Activated T-cell treated with anti-CD3 and anti-CD28 coated beads for 1 hour (primary cell): ENCODE data around the gene VKORC1.

Experiments
- DNase-seq: peaks from one replicate; pipeline ENCODE4 v3.0.0-alpha.2; 2020; ENCODE audit warnings: low read depth

Gene VKORC1

GRCh38 chr16:31082368-31083045 is 12.1 kb downstream of the VKORC1 start:
- no peak for DNase-seq

- no peak for DNase-seq
Measured at GRCh38 chr16:31081428-31082351, 12.9 kb downstream of the VKORC1 start.

GRCh38 chr16:31080756-31081419 is 13.7 kb downstream of the VKORC1 start:
- DNase-seq = no peak

- DNase-seq = no peak
Measured at GRCh38 chr16:31080035-31080629, 14.5 kb downstream of the VKORC1 start.

GRCh38 chr16:31079342-31079944 is 15.2 kb downstream of the VKORC1 start:
- no peak for DNase-seq

GRCh38 chr16:31078597-31079341 is 15.8 kb downstream of the VKORC1 start:
- no peak for DNase-seq

- no peak for DNase-seq
Measured at GRCh38 chr16:31077592-31078396, 16.8 kb downstream of the VKORC1 start.

- no peak for DNase-seq
Measured at GRCh38 chr16:31077024-31077423, 17.6 kb downstream of the VKORC1 start.

- DNase-seq = no peak
Measured at GRCh38 chr16:31076319-31076718, 18.3 kb downstream of the VKORC1 start.

- no peak for DNase-seq
Measured at GRCh38 chr16:31074814-31075183, 19.8 kb downstream of the VKORC1 start.

- peak; percentile 93 for DNase-seq
Measured at GRCh38 chr16:31073970-31074813, 20.4 kb downstream of the VKORC1 start, which contains the start of the genes ZNF646 and ZNF668. TSS of gene ZNF646 (plus strand) at chr16:31074422. CDS start at chr16:31076325, 1,903 bp downstream. TSS of gene ZNF668 (minus strand) at chr16:31074240. CDS start at chr16:31064459, 9,781 bp downstream.

- DNase-seq = peak; percentile 79
Measured at GRCh38 chr16:31073142-31073969, 21.2 kb downstream of the VKORC1 start.

- no peak for DNase-seq
Measured at GRCh38 chr16:31072540-31073141, 22.0 kb downstream of the VKORC1 start.

- no peak for DNase-seq
Measured at GRCh38 chr16:31071861-31072260, 22.7 kb downstream of the VKORC1 start.

GRCh38 chr16:31067342-31067741 is 27.3 kb downstream of the VKORC1 start:
- DNase-seq = no peak

GRCh38 chr16:31064882-31065461 is 29.6 kb downstream of the VKORC1 start:
- no peak for DNase-seq

- no peak for DNase-seq
Measured at GRCh38 chr16:31063843-31064611, 30.6 kb downstream of the VKORC1 start.
